ENCODE results near the gene NR6A1.

Gene NR6A1

DNA sequence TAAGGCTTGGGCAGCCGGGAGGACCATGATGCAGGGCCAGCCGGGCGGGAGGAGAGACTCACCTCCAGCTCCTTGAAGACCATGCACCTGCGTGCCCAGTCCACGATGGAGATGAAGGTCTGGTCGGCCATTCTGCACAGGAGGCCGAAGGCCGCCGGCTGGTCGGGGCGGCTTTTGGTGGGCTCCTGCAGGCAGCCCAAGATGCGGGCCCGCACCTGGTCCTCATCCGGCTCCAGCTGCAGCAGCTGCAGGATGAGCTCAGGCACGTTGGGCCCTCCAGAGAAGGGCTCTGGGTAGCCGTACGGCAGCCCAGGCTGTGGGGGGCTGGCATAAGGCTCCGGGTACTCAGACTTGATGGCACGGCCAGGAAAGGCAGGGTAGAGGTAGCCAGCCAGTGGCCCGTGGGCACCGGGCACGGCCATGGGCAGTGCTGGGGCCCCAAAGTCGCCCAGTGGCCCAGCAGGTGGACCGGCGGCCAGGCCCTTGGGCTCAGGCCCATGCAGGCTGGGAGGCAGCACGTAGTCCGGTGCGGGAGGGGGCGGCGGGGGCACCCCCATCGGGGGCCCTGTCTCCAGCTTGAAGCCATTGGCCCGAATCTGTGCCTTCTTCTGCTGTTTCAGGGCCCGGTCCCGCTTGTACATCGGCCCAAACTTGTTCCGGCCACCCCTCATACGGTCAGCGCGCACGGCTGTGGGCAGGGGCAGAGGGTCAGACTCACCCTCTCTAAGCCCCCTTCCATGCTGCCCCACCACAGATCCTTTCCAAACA, 270.9 kb downstream of the NR6A1 start:
- Histone ChIP-seq H3K36me3 (ENCODE audit: insufficient read depth) (no peaks in the 10 kb centered on the region), H3K27me3 (ENCODE audit: insufficient read depth, low read depth) (peaks cover 12% of the 10 kb centered on the region; the same call in 1 of the 2 replicates), H4K20me1 (ENCODE audit: insufficient read depth) (no peaks in the 10 kb centered on the region), H3K4me2 (no peak overlapping the region), H3K79me2 (ENCODE audit: insufficient read depth, low read depth) (no peaks in the 10 kb centered on the region), H3K27ac (no peak overlapping the region), H3K4me1 (ENCODE audit: low read depth, poor library complexity, severe bottlenecking) (no peaks in the 10 kb centered on the region), H2AFZ (ENCODE audit: low read depth) (no peak overlapping the region), H3K4me3 (IDR thresholded peaks at IDR 0.05; ENCODE audit: insufficient read depth, low read depth, low read length) (no peak overlapping the region), H3K9ac (no peak overlapping the region)
- TF ChIP-seq, protein P1, sequence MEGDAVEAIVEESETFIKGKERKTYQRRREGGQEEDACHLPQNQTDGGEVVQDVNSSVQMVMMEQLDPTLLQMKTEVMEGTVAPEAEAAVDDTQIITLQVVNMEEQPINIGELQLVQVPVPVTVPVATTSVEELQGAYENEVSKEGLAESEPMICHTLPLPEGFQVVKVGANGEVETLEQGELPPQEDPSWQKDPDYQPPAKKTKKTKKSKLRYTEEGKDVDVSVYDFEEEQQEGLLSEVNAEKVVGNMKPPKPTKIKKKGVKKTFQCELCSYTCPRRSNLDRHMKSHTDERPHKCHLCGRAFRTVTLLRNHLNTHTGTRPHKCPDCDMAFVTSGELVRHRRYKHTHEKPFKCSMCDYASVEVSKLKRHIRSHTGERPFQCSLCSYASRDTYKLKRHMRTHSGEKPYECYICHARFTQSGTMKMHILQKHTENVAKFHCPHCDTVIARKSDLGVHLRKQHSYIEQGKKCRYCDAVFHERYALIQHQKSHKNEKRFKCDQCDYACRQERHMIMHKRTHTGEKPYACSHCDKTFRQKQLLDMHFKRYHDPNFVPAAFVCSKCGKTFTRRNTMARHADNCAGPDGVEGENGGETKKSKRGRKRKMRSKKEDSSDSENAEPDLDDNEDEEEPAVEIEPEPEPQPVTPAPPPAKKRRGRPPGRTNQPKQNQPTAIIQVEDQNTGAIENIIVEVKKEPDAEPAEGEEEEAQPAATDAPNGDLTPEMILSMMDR (conservative IDR thresholded peaks at IDR 0.05; ENCODE audit: low read depth, low read length): no peak

DNA sequence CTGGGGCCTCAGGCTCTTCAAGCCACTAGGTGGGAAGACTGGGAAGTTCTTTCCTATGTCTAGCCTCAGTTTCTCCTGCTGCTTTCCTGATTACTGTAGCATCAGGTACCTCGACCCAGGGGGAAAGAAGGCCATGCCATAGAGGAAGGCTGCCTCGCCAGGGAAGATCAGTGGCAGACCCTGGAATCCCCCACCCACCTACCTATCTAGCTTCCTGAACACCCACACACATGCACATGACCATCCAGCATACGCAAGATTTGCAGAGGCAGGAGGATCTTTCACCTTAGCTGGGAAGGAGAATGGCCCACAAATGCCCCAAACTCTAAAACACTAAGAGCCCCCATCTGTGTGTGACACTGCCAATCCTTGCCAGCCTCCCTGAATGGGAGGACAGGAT, 271.9 kb downstream of the NR6A1 start:
- no peaks in the 10 kb centered on the region for H4K20me1 ChIP-seq (ENCODE audit: insufficient read depth)
- H3K4me3 ChIP-seq (IDR thresholded peaks at IDR 0.05; ENCODE audit: insufficient read depth, low read depth, low read length): no peak overlapping the region
- no peak overlapping the region for H2AFZ ChIP-seq (ENCODE audit: low read depth)
- no peaks in the 10 kb centered on the region for H3K79me2 ChIP-seq (ENCODE audit: insufficient read depth, low read depth)
- H3K4me1 ChIP-seq (ENCODE audit: low read depth, poor library complexity, severe bottlenecking): no peaks in the 10 kb centered on the region
- no peak overlapping the region for H3K9ac ChIP-seq
- H3K27me3 ChIP-seq (ENCODE audit: insufficient read depth, low read depth): peaks cover 17% of the 10 kb centered on the region; the same call in 1 of the 2 replicates
- no peak overlapping the region for H3K27ac ChIP-seq
- H3K36me3 ChIP-seq (ENCODE audit: insufficient read depth): no peaks in the 10 kb centered on the region
- no peak overlapping the region for H3K4me2 ChIP-seq
- TF ChIP-seq, protein P1 (conservative IDR thresholded peaks at IDR 0.05; ENCODE audit: low read depth, low read length): no peak

DNA sequence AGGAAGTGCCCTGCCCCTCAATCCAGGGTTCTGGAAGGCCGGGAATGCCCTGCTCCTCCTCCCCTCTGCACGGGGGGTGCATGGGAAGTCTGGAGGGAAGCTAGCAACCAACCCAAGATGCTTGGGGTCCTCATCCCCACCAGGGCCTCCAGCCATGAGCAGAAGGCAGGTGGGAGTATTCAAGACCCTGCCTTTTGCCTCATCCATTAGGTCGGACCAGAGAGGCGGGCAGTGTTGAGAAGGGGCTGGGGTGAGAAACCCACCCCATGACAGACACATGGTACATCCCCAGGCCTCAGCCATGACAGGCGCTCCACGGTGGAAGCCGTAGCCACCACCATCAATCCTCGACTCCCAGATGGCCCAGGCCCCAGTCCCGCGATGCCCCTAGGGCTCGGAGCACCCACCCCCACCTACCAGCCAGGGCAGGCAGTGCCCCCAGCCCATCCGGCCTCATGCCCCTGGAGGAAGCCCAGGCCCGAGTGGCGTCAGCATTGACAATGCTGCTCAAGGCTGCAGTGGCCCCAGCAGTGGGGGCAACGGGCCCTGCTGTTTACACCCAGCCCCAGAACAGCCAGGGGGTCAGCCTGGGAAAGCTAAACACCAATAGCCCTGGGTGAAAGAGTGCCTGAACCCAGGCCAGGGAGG, 272.5 kb downstream of the NR6A1 start:
- Histone ChIP-seq H3K36me3 (ENCODE audit: insufficient read depth) (no peaks in the 10 kb centered on the region), H3K9ac (no peak overlapping the region), H4K20me1 (ENCODE audit: insufficient read depth) (no peaks in the 10 kb centered on the region), H3K79me2 (ENCODE audit: insufficient read depth, low read depth) (no peaks in the 10 kb centered on the region), H3K4me2 (no peak overlapping the region), H3K27ac (no peak overlapping the region), H3K4me3 (IDR thresholded peaks at IDR 0.05; ENCODE audit: insufficient read depth, low read depth, low read length) (no peak overlapping the region), H3K27me3 (ENCODE audit: insufficient read depth, low read depth) (peaks cover 17% of the 10 kb centered on the region; the same call in 1 of the 2 replicates), H3K4me1 (ENCODE audit: low read depth, poor library complexity, severe bottlenecking) (no peaks in the 10 kb centered on the region), H2AFZ (ENCODE audit: low read depth) (no peak overlapping the region)
- TF ChIP-seq, protein P1 (conservative IDR thresholded peaks at IDR 0.05; ENCODE audit: low read depth, low read length): no peak

DNA sequence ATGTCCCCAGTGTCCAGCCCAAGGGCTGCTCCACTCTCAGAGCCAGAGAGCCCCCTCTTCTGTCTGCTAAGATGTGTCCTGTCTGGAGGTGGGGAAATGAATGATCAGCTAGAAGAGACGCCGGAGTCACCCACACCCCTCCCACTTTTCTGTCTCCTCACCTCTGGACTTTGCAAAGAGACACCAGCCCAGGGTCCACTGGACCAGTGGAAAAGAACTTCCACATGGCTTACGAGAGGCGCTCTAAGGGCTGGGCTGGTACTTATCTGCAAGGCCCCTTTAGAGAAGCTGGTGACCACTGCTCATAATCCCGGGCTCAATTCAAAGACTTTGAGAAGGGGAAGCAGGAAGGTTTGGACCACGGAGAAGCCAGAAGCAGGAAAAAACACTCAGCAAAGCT, 273.1 kb downstream of the NR6A1 start:
- Histone ChIP-seq H2AFZ (ENCODE audit: low read depth) (no peak overlapping the region), H3K4me1 (ENCODE audit: low read depth, poor library complexity, severe bottlenecking) (no peaks in the 10 kb centered on the region), H3K9ac (no peak overlapping the region), H3K36me3 (ENCODE audit: insufficient read depth) (no peaks in the 10 kb centered on the region), H3K4me3 (IDR thresholded peaks at IDR 0.05; ENCODE audit: insufficient read depth, low read depth, low read length) (no peak overlapping the region), H3K27me3 (ENCODE audit: insufficient read depth, low read depth) (peaks cover 21% of the 10 kb centered on the region; the same call in 1 of the 2 replicates), H3K79me2 (ENCODE audit: insufficient read depth, low read depth) (no peaks in the 10 kb centered on the region), H3K4me2 (no peak overlapping the region), H4K20me1 (ENCODE audit: insufficient read depth) (no peaks in the 10 kb centered on the region), H3K27ac (no peak overlapping the region)
- TF ChIP-seq, protein P1 (conservative IDR thresholded peaks at IDR 0.05; ENCODE audit: low read depth, low read length): no peak

All from KMS-11 (cell line).